ENCODE results near the gene SPOCK1.

- no peak for TF ChIP-seq TAF1 (conservative IDR thresholded peaks at IDR 0.05)
- TF ChIP-seq JUND (IDR thresholded peaks at IDR 0.05): no peak
- no peak for TF ChIP-seq CTCF (IDR thresholded peaks at IDR 0.05; ENCODE audit: low read depth, low read length, missing input control)
- no peak for TF ChIP-seq GABPA (IDR thresholded peaks at IDR 0.05 in 1 of 2, conservative IDR thresholded peaks at IDR 0.05 in 1 of 2)
- no peak for TF ChIP-seq ATF3 (IDR thresholded peaks at IDR 0.05)
Observed at GRCh38 chr5:137304226-137304874, 194.8 kb downstream of the SPOCK1 start.
